Lung microvascular endothelial cell (primary cell): ENCODE results near the gene SIRT7. TPM values are rescaled to one million over a fixed set of nuclear protein-coding genes. Genes with fewer than 3 reads are reported as not detected.
A peak's percentile ranks its signal among the peaks of the same experiment; 100 is the strongest.

Experiments
- DNase-seq, 2 donors: peaks; one replicate each; pipeline versions ENCODE4 v3.0.0 to v3.0.0-alpha.2; 2010; ENCODE audit warnings: low read depth in 2 of 2
- total RNA-seq: library from RNA; depleted of rRNA; stranded (reverse); fragments of >200 nt; gene quantifications from 2 replicates; pipeline ENCODE4 v1.2.1, GENCODE V29; 2014

The SIRT7 gene
- total RNA-seq, 1 donor from 2014 or later = 13.1 TPM

DNA sequence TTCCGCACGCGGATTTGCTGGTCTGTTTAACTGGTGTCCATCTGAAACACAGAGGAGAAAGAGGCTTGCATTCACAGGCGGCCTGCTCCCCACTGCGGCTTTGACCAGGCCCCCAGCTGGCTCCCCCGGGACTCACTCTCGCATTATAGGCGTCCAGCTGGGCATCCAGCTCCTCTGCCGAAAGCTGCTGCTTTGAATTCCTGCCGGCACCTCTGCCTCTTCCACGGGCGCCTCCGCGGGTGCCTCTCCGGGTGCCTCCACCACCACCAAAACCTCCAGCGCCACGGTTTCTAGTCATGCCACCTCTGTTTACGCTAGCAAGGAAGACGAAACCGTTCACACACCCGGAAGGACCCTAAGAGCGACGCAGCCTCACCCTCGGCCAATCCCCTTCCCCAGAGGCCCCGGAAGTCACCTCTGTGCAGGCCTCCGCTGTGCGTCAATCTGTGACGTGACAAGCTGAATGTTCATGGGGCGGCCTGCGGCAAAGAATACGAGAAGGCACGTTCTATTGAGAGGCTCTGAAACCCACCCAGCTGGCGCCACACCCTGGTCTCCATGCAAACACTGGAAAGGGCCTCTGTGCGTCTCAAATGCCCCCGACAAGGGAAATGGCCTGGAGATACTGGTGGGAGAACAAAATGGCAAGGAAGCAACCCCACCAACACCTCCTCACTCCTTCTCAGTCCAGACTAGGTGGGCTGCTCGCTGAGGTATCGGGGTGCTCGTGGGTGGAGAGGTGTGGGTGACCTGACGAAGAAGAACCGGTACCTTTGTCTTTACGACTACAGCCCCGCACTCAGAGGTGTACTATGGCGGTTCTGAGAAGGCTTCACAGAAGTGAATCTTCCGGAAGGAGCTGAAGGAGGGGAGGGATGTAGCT is 29.6 kb downstream of the SIRT7 start:
- DNase-seq = no peak

DNA sequence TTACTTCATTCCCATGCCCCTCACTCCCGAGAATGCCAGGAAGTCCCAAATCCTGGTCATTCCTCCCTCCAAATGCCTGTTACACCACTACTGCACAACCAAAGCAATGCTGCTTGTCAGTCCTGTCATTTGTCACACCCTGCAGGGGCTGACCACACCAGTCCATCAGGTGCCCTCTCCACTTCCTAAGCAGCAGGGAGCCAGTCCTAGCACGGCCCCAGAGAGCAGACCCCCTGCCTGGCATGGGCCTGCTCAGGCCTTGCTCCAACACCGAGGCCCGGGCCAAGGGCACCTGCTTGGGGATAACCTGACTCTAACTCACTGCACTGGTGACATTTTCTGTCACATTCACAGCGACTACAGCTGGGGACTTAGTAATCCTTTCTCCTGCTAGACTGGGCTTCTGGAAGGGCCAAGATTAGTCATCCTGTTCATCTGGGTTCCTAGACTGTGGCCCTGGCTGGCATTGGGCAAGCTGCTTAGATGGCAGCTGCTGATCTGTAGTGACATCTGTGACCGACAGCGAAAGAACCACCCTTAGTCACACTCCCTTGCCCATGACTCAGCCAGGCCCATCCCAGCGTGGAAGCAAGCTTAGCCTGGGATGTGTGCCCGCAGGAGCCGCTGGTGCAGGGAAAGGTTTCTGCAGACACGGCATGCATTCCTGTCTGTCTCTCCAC is 32.0 kb downstream of the SIRT7 start:
- peak in 1 of 2 donors; percentile 56 for DNase-seq

DNA sequence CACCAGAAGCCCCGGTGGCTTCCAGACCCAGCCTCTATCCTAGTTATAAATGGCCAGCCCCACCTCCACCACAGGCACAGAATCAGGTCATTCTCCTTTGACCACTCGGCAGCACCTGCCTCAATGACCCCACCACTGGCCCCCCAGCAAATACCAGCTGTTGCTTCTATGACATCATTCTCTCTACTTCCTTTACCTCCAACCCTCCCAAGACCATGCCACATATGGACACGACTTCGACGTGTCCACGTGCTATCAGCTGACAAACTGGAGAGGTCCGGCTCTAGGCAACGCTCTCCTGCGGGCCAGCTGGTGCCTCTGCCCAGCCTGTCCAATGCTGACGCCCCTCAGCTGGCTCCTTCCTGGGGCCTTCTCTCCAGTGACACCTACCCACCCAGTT is 32.5 kb downstream of the SIRT7 start:
- DNase-seq = no peak

DNA sequence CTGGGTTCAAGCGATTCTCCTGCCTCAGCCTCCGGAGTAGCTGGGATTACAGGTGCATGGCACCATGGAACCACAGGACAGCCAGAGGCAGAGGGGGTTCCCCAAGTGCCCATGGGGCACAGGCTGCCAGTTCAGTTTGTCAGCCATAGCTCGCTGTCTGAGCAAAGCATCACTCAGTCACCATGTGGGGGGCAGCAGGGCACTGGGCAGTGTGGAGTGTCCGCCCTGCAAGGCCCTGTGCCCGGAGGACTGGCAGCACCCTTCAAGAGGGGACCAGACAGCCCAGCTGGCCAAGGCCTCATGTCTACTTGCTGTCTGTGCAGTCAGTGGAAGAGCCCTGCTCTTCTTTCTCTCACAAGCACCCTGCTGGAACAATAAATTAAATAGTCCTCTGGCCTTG is 33.0 kb downstream of the SIRT7 start:
- no peak for DNase-seq

- no peak for DNase-seq
These were observed 33.5 kb downstream of the SIRT7 start for GRCh38 chr17:81884520-81884919.

GRCh38 chr17:81879121-81879520 is 38.9 kb downstream of the SIRT7 start:
- no peak for DNase-seq

DNA sequence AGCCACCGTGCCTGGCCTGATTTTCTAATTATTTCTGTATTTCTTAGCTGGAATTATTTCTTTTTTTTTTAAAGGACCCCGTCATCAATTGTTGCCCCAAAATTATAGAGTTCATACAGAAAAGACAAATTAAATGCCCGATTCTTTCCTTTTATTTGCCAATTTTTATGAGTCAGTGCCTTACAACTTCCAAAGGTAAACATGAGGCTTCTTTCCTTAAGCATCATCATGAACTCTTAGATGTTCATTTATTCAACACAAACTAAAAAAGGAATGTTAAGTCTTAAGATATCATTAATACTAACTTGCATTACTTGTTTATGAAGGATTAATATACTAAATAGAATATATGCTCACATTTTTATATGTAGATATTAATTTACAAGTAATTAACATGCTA is 39.7 kb downstream of the SIRT7 start:
- no peak for DNase-seq

DNA sequence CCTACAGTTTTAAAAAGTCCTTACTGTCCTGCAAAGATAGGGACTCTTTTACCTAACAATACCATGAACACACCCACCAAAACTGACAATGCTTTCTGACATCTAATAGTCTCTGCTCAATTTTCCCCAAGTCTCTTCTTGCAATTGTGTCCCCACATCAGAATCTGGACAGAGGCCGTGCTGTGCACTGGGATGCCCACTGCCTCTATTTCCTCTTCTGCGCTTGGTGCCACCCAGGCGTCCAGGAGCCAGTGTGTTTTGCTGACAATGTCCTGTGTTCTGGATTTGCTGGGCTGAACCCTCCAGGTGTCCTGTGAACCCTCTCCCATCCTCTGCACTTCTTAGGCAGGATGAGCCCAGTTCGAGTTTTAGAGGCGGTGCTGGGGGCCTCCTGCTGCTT is 40.4 kb downstream of the SIRT7 start:
- no peak for DNase-seq

DNA sequence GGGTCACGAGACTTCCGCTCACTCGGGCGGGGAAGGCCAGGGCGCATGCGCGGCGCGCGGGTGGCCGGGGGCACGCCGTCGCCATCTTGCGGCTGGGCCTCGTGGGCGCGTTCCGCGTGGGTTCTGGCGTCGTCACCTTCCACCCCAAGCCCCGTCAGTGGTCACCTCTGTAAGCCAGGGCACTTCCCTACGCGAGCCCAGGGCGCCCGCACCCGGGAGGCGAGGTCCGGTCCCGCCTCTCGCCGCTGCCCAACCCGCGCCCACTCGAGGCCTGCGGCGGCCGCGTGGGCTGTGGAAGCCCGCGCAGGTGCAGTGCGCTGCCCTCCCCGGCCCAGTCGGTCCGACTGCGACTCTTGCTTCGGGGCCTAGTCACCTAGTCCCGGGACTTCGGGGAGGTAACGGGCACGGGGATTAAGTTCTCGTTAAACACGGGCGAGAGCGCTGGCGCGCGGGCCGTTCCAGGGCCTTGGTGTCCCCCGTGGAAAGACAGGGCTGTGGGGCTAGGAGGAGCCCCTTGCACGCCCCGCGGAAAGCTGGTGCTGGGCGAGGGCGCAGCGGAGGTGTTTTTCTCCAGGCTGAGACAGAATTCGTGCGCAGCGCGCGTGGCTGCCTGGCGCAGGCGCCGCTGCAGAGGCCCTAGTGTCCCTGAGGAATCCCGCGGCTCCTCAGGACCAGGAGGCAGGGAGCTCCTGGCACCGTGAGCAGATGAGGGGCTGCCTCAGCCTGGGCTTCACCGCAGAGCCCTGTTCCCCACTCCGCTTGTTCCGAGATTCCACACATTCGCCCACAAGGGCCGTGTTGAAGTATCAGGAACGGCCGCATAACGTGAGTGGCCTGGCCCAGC is 46.4 kb downstream of the SIRT7 start:
- peak; percentile 91 to 95 for DNase-seq

GRCh38 chr17:81870981-81871386 is 47.0 kb downstream of the SIRT7 start, which contains the start of gene ARHGDIA:
TSS of gene ARHGDIA (minus strand) at chr17:81871337. CDS start at chr17:81869930, 1,407 bp downstream.
- DNase-seq = no peak

DNA sequence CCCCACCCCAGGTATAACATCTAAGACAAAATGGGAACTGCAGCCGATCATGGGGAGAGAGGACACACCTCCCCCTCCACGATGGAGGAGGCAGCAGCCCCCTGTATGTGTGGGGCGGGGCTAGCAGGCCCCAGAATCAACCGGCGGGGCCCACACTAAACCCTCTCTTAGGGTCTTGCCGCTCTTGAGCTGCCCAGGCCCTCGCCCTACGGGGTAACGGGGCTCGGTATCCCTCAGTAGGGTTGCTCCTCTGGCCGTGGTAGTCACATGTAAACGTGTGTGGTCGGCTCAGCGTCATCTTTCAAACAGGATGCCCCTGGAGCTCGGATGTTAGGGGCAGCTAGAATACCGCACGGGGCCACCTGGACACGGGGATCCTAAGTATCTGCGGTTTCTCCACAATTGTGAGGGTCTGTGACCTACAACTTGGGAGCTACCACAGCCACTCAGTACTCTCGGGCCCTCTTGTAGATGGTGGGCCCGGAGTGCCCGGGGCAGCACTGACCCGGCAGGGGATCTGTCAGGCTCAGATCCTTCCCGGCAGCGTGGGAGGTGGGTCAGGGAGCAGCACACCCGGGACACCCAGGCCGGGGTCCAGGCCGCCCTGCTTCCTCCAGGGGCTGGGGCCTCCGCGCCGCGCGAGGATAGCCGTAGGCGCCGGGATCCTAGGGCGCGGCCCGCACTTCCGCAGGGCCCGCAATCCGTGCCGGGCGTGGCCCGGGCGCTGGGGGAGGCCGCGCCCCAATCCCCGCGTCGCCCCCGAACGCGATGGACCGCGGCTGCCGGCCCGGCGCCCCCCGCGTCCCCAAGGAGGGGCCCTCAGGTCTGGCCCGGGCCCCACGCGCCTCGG is 47.6 kb downstream of the SIRT7 start:
- DNase-seq = peak; percentile 67 to 69

GRCh38 chr17:81869221-81870130 is 48.5 kb downstream of the SIRT7 start:
- peak; percentile 31 to 62 for DNase-seq

DNA sequence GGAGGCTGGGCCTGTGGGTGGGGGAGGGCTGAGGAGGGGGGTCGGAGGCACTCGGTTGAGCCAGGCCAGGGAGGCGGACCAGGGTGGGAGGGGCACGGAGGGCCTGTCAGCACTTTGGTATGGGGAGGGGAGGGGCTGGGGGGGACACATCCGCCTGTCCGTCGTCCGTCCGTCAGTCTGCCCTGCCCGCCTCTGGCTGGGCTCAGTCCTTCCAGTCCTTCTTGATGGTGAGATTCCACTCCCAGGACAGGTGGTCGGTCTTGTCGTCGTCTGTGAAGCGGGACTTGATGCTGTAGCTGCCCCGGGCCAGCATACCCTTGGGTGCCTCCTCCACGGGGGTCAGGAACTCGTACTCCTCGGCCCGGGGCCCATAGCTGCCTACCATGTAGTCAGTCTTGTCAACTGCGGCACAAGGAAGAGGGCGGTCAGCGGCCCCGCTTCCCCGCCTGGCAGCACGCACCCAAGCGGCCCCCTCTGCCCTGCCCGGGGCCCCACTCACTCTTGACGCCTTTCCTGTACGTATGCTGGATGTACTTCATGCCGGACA is 49.2 kb downstream of the SIRT7 start:
- peak; percentile 39 to 58 for DNase-seq

GRCh38 chr17:81867991-81868673 is 49.8 kb downstream of the SIRT7 start:
- DNase-seq = no peak

DNA sequence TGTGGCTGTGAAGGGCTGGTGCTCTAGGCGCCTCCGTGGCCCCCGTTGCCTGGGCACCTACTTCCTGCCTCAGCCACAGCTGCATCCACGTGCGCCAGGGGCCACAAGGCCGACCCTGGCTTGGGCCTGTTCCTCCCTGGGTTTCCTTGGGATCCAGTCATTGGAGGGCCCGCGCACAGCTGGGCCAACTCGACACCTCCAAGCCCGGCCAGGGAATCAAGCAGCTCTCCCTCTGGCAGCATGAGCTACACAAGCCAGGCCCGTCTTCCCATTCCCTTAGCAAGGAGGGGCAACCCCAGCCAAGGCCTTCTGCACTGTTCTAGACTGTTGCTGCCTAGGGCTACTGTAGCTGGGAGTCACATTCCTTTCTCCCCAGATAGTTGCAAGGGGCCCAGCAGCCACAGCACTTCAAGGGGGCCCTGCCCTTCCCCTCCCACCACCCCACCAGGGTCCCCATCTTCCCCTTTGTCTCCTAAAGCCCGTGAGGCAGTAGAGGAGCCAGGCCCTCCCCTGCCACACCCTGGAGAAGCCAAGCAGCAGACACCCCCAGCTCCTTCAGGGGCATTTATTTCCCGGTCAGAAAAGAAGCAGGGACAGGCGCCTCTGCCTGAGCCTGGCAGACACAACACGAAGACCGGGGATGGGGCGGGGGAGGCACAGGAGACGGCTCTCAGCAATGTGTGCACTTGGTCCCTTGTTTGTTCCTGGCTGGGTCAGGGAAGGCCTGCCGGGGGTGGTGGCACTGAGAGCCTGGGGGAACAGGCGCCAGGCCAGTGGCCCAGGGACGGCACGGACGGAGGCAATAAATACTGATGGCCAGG is 50.6 kb downstream of the SIRT7 start:
- peak; percentile 28 to 30 for DNase-seq

DNA sequence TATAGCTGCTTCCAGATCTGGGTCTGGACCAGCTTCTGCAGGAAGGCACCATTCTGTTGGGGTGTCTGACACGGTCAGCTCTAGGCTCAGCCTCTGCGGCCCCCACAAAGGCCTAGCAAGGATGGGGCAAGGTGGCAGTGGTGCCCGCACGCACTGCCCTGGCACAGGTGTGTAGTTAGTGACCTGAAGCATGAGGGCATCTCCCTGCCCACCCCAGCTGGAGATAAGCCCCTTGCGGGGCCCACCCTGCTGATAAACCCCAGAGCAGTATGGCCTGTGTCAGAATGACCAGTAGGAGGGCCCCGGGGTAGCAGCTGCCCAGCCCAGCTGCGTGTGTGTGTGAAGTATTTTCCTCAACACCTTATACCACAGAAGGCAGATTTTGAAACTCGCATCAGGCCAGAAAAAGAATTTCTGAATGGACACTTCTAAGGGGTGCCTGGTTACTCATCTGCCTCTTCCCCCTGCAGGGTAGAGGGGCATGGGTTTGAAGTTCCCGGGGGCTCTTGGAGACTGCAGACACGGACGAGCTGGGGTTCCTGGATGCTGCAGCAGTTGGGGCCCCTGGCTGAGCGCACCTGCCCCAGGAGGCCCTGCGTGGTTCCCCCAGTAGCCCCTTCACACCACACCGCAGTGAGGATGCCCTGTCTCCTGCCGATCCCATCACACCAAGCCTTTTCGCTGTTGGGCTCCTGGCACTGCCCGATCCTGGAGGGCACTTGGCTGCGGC is 51.4 kb downstream of the SIRT7 start:
- DNase-seq = peak in 1 of 2 donors; percentile 15

- peak in 1 of 2 donors; percentile 41 for DNase-seq
These were observed 52.1 kb downstream of the SIRT7 start for GRCh38 chr17:81865733-81866439.
